Dermis microvascular lymphatic vessel endothelial cell (primary cell): ENCODE measurements around the gene FOXP4. TPM values are rescaled to one million over a fixed set of nuclear protein-coding genes. Genes with fewer than 3 reads are reported as not detected.

Source experiments
- DNase-seq, 2 donors: peaks; one replicate each; pipeline versions ENCODE4 v3.0.0 to v3.0.0-alpha.2; 2010; ENCODE audit warnings: low read depth in 2 of 2
- total RNA-seq: library from RNA; depleted of rRNA; stranded (reverse); fragments of >200 nt; gene quantifications from 2 replicates; pipeline ENCODE4 v1.2.1, GENCODE V29; 2014

The FOXP4 gene
- total RNA-seq, 1 donor from 2014 or later = 3.2 TPM

- no peak for DNase-seq
Observed at GRCh38 chr6:41624621-41625380, 78.6 kb downstream of the FOXP4 start.

- no peak for DNase-seq
Observed at GRCh38 chr6:41625442-41625841, 79.3 kb downstream of the FOXP4 start.

- DNase-seq = no peak
Observed at GRCh38 chr6:41626022-41626421, 79.8 kb downstream of the FOXP4 start.

- peak; percentile 30 to 89 for DNase-seq
Observed at GRCh38 chr6:41626917-41627316, 80.7 kb downstream of the FOXP4 start.

- no peak for DNase-seq
Observed at GRCh38 chr6:41629128-41629527, 82.9 kb downstream of the FOXP4 start.

GRCh38 chr6:41630069-41630468, 83.9 kb downstream of the FOXP4 start:
- DNase-seq = no peak

- peak in 1 of 2 donors; percentile 17 for DNase-seq
Observed at GRCh38 chr6:41630946-41631345, 84.8 kb downstream of the FOXP4 start.

GRCh38 chr6:41633056-41633634, 87.0 kb downstream of the FOXP4 start:
- no peak for DNase-seq

GRCh38 chr6:41634657-41635056, 88.5 kb downstream of the FOXP4 start:
- DNase-seq = peak in 1 of 2 donors; percentile 50

- DNase-seq = no peak
Observed at GRCh38 chr6:41635365-41635764, 89.2 kb downstream of the FOXP4 start.

GRCh38 chr6:41636833-41637193, 90.6 kb downstream of the FOXP4 start:
- peak in 1 of 2 donors; percentile 79 for DNase-seq

- DNase-seq = peak in 1 of 2 donors; percentile 27
Observed at GRCh38 chr6:41637194-41638001, 91.2 kb downstream of the FOXP4 start.

GRCh38 chr6:41638002-41638934, 92.1 kb downstream of the FOXP4 start, which contains the start of gene MDFI:
MDFI (plus strand) TSS chr6:41638468; CDS start chr6:41638750, 282 bp downstream.
- DNase-seq = peak in 1 of 2 donors; percentile 51

GRCh38 chr6:41638935-41639808, 93.0 kb downstream of the FOXP4 start:
- peak in 1 of 2 donors; percentile 31 for DNase-seq

GRCh38 chr6:41639809-41640371, 93.7 kb downstream of the FOXP4 start:
- DNase-seq = no peak

- no peak for DNase-seq
Observed at GRCh38 chr6:41640426-41640825, 94.2 kb downstream of the FOXP4 start.

GRCh38 chr6:41641352-41641925, 95.3 kb downstream of the FOXP4 start:
- DNase-seq = no peak

- peak in 1 of 2 donors; percentile 17 for DNase-seq
Observed at GRCh38 chr6:41642090-41642959, 96.1 kb downstream of the FOXP4 start.
